Keratinocyte (primary cell): Measurements from ENCODE around the gene EIF2A. TPM values are rescaled to one million over a fixed set of nuclear protein-coding genes. Genes with fewer than 3 reads are reported as not detected.

Source experiments
- DNase-seq: peaks from one replicate; pipeline ENCODE4 v3.0.0-alpha.2; 2011; ENCODE audit warnings: low read depth, missing footprints, low spot score
- FAIRE-seq: peaks from 2 replicates; lab custom pipeline; 2011; peaks lifted over from hg19 to GRCh38; lab: Jason Lieb, UNC
- H2AFZ ChIP-seq: 2 replicates; pipeline ENCODE4 v1.6.0; 2012; ENCODE audit warnings: low read length, control low read depth, inconsistent platforms; ENCODE audit not compliant: control insufficient read depth
- H3K27ac ChIP-seq: 2 replicates; pipeline ENCODE4 v1.5.1; 2011; ENCODE audit warnings: low read length; ENCODE audit not compliant: control insufficient read depth, insufficient read depth
- H3K27me3 ChIP-seq: 3 replicates; pipeline ENCODE4 v1.6.0; 2011; ENCODE audit warnings: low read length; ENCODE audit not compliant: control insufficient read depth, insufficient read depth; ENCODE audit errors: extremely low read depth
- H3K36me3 ChIP-seq, 2 experiments: 2 replicates in 1 of 2; 3 replicates in 1 of 2; pipeline ENCODE4 v1.5.1; 2011; ENCODE audit warnings: low read length in 2 of 2, mild to moderate bottlenecking in 1 of 2; ENCODE audit not compliant: control insufficient read depth in 2 of 2, insufficient read depth in 2 of 2; ENCODE audit errors: extremely low read depth in 1 of 2
- H3K4me1 ChIP-seq: 3 replicates; pipeline ENCODE4 v1.5.1; 2011; ENCODE audit warnings: low read length; ENCODE audit not compliant: control insufficient read depth, insufficient read depth; ENCODE audit errors: extremely low read depth
- H3K4me2 ChIP-seq: 3 replicates; pipeline ENCODE4 v1.6.0; 2011; ENCODE audit warnings: low read depth, low read length; ENCODE audit not compliant: control insufficient read depth, insufficient read depth; ENCODE audit errors: extremely low read depth
- H3K4me3 ChIP-seq, 3 experiments: fragments of 200-600 bp in 1 of 3; sonication (generic) in 1 of 3; 2 replicates in 2 of 3; 3 replicates in 1 of 3; pipeline ENCODE4 v1.5.1; 2011 to 2016; ENCODE audit warnings: low read length in 3 of 3, mild to moderate bottlenecking in 3 of 3, control low read depth in 2 of 3, inconsistent platforms in 1 of 3, low read depth in 1 of 3, mixed read lengths in 1 of 3, mixed run types in 1 of 3, moderate library complexity in 1 of 3; ENCODE audit not compliant: control insufficient read depth in 2 of 3, insufficient read depth in 2 of 3; ENCODE audit errors: extremely low read depth in 1 of 3
- H3K79me2 ChIP-seq: 2 replicates; pipeline ENCODE4 v1.6.0; 2012; ENCODE audit warnings: low read length; ENCODE audit not compliant: control insufficient read depth, insufficient read depth
- H3K9ac ChIP-seq: 3 replicates; pipeline ENCODE4 v1.6.0; 2011; ENCODE audit warnings: low read length; ENCODE audit not compliant: control insufficient read depth, insufficient read depth; ENCODE audit errors: extremely low read depth
- H3K9me1 ChIP-seq: 3 replicates; pipeline ENCODE4 v1.6.0; 2011; ENCODE audit warnings: low read length; ENCODE audit not compliant: control insufficient read depth, insufficient read depth; ENCODE audit errors: extremely low read depth
- H3K9me3 ChIP-seq: 2 replicates; pipeline ENCODE4 v1.5.1; 2012; ENCODE audit warnings: low read depth, low read length; ENCODE audit not compliant: control insufficient read depth
- H4K20me1 ChIP-seq: 3 replicates; pipeline ENCODE4 v1.6.0; 2011; ENCODE audit warnings: low read length; ENCODE audit not compliant: control insufficient read depth, insufficient read depth; ENCODE audit errors: extremely low read depth
- CTCF ChIP-seq, 3 experiments: IDR thresholded peaks in 1 of 3; conservative IDR thresholded peaks in 1 of 3; optimal IDR thresholded peaks in 1 of 3; 2 replicates in 2 of 3; 3 replicates in 1 of 3; pipeline versions ENCODE3 to v1.5.1; 2011; ENCODE audit warnings: low read length in 3 of 3, mild to moderate bottlenecking in 3 of 3, moderate library complexity in 2 of 3, control low read depth in 1 of 3, inconsistent platforms in 1 of 3; ENCODE audit not compliant: insufficient read depth in 2 of 3; ENCODE audit errors: extremely low read depth in 1 of 3
- EZH2 ChIP-seq: IDR thresholded peaks from one replicate; pipeline ENCODE4 v1.6.1; 2012; ENCODE audit warnings: inconsistent platforms, mild to moderate bottlenecking, low read length, moderate library complexity
- dilution Hi-C: fragments of 300-500 bp; cut with MboI; formaldehyde crosslinking; loops from one replicate; pipeline ENCODE4 v1.7.0; 2020; ENCODE audit warnings: low sequenced_read_pairs; ENCODE audit not compliant: extremely low pct_ligation_motif_present
- polyA plus RNA-seq, 5 experiments: library from polyadenylated mRNA; depleted of rRNA in 3 of 5; stranded (reverse) in 3 of 5; stranded (forward) in 1 of 5; unstranded in 1 of 5; fragments of >200 nt; gene quantifications; 1 replicate in 1 of 5; 2 replicates in 3 of 5; 3 replicates in 1 of 5; pipeline versions ENCODE4 v1.2.1 to v1.2.3, GENCODE V29; 2011 to 2012; ENCODE audit warnings: missing spikeins in 2 of 5, low read depth in 1 of 5, low replicate concordance in 1 of 5

EIF2A gene
- polyA plus RNA-seq, 1 donor (not counting 4 experiments of a cell fraction or from before 2014, with no cell fraction given): 104 TPM

DNA sequence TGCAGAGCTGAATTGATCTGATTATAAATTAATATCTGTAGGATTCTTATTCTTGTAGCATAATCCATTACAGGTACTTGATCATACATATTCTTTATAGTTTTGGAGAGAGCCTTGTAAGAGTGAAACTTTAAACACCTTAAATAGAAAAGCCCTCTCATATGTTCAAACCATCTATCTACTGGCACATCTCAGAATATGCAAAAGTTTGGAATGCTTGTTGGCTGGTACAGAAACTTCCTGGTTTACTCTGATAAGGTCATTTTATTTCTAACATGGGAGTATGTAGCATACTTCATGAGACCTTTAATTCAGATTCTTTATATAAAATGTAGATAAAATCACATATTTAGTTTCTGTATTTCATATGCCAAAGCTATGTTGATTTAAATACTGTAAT, 34.6 kb downstream of the EIF2A start:
- dilution Hi-C loops: no loop called here
- Histone ChIP-seq H2AFZ (no peak overlapping the region), H3K36me3 (peaks cover 4 to 26% of the 10 kb centered on the region in 2 experiments), H3K9me1 (no peaks in the 10 kb centered on the region), H3K79me2 (peaks cover 21% of the 10 kb centered on the region), H3K4me2 (no peak overlapping the region), H3K27me3 (no peaks in the 10 kb centered on the region), H3K4me3 (no peak overlapping the region), H3K9me3 (no peaks in the 10 kb centered on the region), H3K4me1 (no peaks in the 10 kb centered on the region), H3K9ac (no peak overlapping the region), H3K27ac (no peak overlapping the region), H4K20me1 (peaks cover 3% of the 10 kb centered on the region)
- no peak for DNase-seq
- TF ChIP-seq EZH2: no peak
- no peak for TF ChIP-seq CTCF (optimal IDR thresholded peaks at IDR 0.05 in 1 of 3, IDR thresholded peaks at IDR 0.05 in 1 of 3, conservative IDR thresholded peaks at IDR 0.05 in 1 of 3; ENCODE audit: extremely low read depth in 1 of 3, insufficient read depth in 2 of 3, low read length in 3 of 3)
- no peak for FAIRE-seq

DNA sequence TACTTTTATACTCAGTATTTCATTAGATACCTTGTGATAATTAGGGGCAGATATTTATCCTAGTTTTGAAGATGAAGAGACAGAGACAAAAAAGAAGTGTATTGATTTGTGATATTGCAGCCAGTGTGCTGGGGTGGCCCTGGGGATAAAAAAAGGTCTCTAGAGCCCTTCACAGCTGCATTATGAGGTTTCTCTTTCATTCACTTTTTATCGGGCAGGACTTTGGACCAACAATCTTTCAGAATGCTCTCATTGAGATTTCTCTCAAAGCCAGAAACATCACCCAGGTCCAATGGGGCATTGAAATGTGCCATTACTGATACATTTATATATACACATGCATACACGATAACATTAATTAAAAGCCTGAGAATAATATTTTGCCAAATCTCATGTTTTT, 36.0 kb downstream of the EIF2A start:
- Histone ChIP-seq H3K27me3 (no peaks in the 10 kb centered on the region), H2AFZ (no peak overlapping the region), H4K20me1 (peaks cover 3% of the 10 kb centered on the region), H3K4me3 (no peak overlapping the region), H3K9ac (no peak overlapping the region), H3K4me1 (no peaks in the 10 kb centered on the region), H3K9me1 (no peaks in the 10 kb centered on the region), H3K9me3 (no peaks in the 10 kb centered on the region), H3K36me3 (peaks cover 4 to 22% of the 10 kb centered on the region in 2 experiments), H3K4me2 (no peak overlapping the region), H3K27ac (no peak overlapping the region), H3K79me2 (peaks cover 20% of the 10 kb centered on the region)
- FAIRE-seq (no peak), DNase-seq (no peak)
- dilution Hi-C loops: no loop called here
- TF ChIP-seq EZH2 (no peak), CTCF (optimal IDR thresholded peaks at IDR 0.05 in 1 of 3, IDR thresholded peaks at IDR 0.05 in 1 of 3, conservative IDR thresholded peaks at IDR 0.05 in 1 of 3; ENCODE audit: extremely low read depth in 1 of 3, insufficient read depth in 2 of 3, low read length in 3 of 3) (no peak)
